ENCODE data around the gene MAPK1IP1L. TPM values are rescaled to one million over a fixed set of nuclear protein-coding genes. Genes with fewer than 3 reads are reported as not detected.

MAPK1IP1L gene
- total and polyA plus RNA-seq, 2 of the 13 experiments (the other 11 are each of a cell fraction or from before 2014, with no cell fraction given), result 27.8 to 68.4 TPM

DNA sequence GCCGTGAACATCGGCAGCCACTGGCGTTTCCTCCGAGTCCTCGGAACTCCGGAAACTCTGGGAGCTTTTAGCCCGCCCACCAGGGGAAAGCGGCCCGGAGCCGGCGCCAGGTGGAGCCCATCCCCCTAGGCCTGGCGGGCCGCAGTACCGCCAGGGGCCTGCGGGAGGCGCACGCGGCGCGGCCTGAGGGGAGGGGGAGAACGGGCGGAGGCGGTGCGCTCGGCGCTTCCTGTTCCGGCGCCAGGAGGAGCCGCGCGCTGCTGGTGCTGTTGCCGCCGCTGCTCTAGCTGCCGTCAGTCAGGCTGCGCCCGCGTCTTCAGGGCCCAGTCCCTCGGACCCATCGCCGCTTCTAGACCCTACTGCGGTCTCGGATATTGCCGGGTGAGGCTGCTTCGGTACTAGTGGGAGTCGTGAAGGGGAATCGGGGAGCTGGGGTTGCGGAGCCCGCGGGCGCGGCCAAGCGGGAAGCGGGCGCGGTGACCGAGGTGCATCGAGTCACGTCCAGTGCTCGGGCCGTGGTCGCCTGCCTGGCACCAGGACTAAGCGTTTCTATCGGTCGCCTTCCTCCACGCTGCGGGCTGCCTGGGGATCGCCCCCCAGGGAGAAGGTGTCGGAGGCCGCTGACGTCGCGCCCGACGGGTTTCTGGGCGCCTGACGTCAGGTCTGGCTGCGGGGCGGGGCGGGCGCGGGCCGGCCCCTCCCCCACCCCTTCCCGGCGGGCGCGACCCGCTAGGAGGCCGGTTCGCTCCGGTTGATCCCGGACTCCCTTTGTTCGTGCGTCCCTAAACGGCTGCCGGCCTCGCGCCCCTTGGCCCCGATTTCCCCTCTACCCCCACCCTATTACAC is at the start of gene MAPK1IP1L (continued):
- TF ChIP-seq, protein P1, sequence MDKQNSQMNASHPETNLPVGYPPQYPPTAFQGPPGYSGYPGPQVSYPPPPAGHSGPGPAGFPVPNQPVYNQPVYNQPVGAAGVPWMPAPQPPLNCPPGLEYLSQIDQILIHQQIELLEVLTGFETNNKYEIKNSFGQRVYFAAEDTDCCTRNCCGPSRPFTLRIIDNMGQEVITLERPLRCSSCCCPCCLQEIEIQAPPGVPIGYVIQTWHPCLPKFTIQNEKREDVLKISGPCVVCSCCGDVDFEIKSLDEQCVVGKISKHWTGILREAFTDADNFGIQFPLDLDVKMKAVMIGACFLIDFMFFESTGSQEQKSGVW (CRISPR knock-in tag; IDR thresholded peaks at IDR 0.05; ENCODE audit: borderline replicate concordance), result 0 out of 2 replicates have a peak, but pooled peaks have one; percentile 30
- TF ChIP-seq NR2F1 (CRISPR knock-in tag; IDR thresholded peaks at IDR 0.05) (no peak), TMF1 (CRISPR knock-in tag; IDR thresholded peaks at IDR 0.05; ENCODE audit: low read depth) (no peak; the same call in 1 of the 2 replicates), ZNF691 (CRISPR knock-in tag; IDR thresholded peaks at IDR 0.05; ENCODE audit: borderline replicate concordance, low read depth) (peak; percentile 94), TFDP1 (CRISPR knock-in tag; IDR thresholded peaks at IDR 0.05; ENCODE audit: borderline replicate concordance) (peak; percentile 64; the same call in 1 of the 2 replicates), ELF3 (CRISPR knock-in tag; IDR thresholded peaks at IDR 0.05) (peak; percentile 91), ZBTB25 (CRISPR knock-in tag; IDR thresholded peaks at IDR 0.05) (0 out of 2 replicates have a peak, but pooled peaks have one; percentile 21), ZSCAN31 (CRISPR knock-in tag; IDR thresholded peaks at IDR 0.05; ENCODE audit: low read depth) (peak; percentile 78), ZNF331 (CRISPR knock-in tag; IDR thresholded peaks at IDR 0.05) (peak; percentile 73; the same call in 1 of the 2 replicates), PTBP1 (IDR thresholded peaks at IDR 0.05; ENCODE audit: low read depth, low read length, poor library complexity, severe bottlenecking) (peak; percentile 92), MATR3 (CRISPR knock-in tag; IDR thresholded peaks at IDR 0.05) (no peak), TCF12 (IDR thresholded peaks at IDR 0.05) (no peak), TCF12 (CRISPR knock-in tag; IDR thresholded peaks at IDR 0.05) (peak; percentile 78; the same call in 1 of the 2 replicates), ARNT2 (CRISPR knock-in tag; IDR thresholded peaks at IDR 0.05; ENCODE audit: low read depth) (peak; percentile 51; the same call in 1 of the 2 replicates), STAT5B (CRISPR knock-in tag; IDR thresholded peaks at IDR 0.05) (no peak), DMAP1 (CRISPR knock-in tag; IDR thresholded peaks at IDR 0.05) (peak; percentile 95), CAMTA2 (CRISPR knock-in tag; IDR thresholded peaks at IDR 0.05; ENCODE audit: borderline replicate concordance) (no peak)
- TF ChIP-seq, protein P2, sequence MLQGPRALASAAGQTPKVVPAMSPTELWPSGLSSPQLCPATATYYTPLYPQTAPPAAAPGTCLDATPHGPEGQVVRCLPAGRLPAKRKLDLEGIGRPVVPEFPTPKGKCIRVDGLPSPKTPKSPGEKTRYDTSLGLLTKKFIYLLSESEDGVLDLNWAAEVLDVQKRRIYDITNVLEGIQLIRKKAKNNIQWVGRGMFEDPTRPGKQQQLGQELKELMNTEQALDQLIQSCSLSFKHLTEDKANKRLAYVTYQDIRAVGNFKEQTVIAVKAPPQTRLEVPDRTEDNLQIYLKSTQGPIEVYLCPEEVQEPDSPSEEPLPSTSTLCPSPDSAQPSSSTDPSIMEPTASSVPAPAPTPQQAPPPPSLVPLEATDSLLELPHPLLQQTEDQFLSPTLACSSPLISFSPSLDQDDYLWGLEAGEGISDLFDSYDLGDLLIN (CRISPR knock-in tag; IDR thresholded peaks at IDR 0.05; ENCODE audit: borderline replicate concordance), result 0 out of 2 replicates have a peak, but pooled peaks have one; percentile 43
- TF ChIP-seq, protein P3, sequence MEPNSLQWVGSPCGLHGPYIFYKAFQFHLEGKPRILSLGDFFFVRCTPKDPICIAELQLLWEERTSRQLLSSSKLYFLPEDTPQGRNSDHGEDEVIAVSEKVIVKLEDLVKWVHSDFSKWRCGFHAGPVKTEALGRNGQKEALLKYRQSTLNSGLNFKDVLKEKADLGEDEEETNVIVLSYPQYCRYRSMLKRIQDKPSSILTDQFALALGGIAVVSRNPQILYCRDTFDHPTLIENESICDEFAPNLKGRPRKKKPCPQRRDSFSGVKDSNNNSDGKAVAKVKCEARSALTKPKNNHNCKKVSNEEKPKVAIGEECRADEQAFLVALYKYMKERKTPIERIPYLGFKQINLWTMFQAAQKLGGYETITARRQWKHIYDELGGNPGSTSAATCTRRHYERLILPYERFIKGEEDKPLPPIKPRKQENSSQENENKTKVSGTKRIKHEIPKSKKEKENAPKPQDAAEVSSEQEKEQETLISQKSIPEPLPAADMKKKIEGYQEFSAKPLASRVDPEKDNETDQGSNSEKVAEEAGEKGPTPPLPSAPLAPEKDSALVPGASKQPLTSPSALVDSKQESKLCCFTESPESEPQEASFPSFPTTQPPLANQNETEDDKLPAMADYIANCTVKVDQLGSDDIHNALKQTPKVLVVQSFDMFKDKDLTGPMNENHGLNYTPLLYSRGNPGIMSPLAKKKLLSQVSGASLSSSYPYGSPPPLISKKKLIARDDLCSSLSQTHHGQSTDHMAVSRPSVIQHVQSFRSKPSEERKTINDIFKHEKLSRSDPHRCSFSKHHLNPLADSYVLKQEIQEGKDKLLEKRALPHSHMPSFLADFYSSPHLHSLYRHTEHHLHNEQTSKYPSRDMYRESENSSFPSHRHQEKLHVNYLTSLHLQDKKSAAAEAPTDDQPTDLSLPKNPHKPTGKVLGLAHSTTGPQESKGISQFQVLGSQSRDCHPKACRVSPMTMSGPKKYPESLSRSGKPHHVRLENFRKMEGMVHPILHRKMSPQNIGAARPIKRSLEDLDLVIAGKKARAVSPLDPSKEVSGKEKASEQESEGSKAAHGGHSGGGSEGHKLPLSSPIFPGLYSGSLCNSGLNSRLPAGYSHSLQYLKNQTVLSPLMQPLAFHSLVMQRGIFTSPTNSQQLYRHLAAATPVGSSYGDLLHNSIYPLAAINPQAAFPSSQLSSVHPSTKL (CRISPR knock-in tag; IDR thresholded peaks at IDR 0.05), result peak; percentile 74

Data from HepG2 (cell line).